GM18867 (cell line): ENCODE data around the gene DPH7.
"Not testable (repeated sequence)": the region's sequence is repeated elsewhere in the genome, so short reads cannot be mapped to it uniquely, and the experiment has no call there.

ENCODE experiments used
- ATAC-seq: cut with Tn5 transposase; IDR thresholded peaks from one replicate; pipeline ENCODE4 v1.9.1; 2021; ENCODE audit warnings: mild to moderate bottlenecking, moderate library complexity; ENCODE audit not compliant: unreplicated experiment

DPH7 gene

DNA sequence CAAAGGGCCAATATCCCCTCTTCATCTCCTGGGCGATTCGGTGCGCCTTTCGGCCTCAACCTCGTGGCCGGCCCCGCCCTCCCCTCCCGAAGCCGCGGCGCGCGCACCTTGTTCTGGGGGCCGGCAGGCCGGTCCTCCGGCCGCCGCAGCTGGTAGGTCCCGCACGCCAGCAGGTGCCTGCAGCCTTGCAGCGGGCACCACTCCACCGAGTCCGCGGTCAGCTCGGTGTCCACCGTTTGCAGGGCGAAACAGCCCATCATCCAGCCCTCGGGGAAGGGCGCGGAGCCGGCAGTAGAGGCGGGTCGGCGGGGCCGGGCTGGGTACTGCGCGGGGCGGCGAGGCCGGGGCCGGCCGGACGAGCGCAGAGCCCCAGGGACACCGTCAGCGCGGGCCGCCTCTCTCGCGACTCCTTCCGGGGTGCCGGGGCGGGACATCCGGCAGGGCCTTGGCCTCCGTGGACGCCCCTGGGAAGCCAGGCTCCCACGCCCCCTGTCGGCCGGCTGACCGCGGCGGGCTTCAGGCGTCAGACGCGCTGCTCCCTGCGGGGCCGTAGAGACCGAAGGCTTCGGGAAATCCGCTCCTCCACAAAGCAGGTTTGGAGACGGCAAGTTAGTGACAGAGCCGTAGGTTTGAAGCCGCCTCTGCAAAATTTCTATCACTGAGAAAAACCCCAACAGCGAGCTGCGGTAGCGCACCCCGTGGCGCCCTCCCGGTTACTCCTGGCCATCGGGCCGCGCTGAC lies at the start of gene DPH7:
DPH7 (minus strand) TSS at position 408 of the 741 bp plus-strand sequence; CDS start at position 260, 148 bp downstream.
- peak; percentile 91 for ATAC-seq

GRCh38 chr9:137627406-137627805 lies 48.7 kb upstream of the DPH7 start:
- ATAC-seq = not testable (repeated sequence)

DNA sequence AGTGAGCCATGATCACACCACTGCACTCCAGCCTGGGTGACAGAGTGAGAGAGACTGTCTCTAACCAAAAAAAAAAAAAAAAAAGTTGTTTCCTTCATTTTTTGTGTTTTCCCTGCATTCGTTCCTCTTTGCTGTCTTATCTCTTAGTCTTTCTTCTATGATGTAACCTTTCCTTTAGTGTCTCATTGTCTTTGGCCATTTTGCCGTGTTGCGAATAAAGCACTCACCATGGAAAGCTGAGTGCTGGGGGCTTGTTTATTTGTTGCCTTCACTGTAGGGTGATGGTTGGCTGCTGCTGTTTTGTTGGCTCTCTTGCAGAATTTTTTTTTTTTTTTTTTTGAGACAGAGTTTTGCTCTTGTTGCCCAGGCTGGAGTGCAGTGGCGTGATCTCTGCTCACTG lies 47.7 kb upstream of the DPH7 start:
- ATAC-seq = no peak

DNA sequence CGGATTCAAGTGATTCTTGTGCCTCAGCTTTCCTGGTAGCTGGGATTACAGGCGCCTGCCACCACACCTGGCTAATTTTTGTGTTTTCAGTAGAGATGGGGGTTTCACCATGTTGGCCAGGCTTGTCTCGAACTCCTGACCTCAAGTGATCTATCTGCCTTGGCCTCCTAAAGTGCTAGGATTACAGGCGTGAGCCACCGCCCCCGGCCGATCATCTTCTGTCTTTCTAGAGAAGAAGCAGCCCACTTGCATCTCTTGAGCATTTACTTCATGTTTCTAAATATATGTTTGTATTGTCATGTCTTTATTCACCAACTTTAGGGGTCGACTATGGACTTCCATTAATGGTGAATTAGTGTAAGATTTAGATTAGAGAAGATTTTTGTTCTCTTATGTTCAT lies 43.5 kb upstream of the DPH7 start:
- ATAC-seq = not testable (repeated sequence)

- no peak for ATAC-seq
These were observed 42.5 kb upstream of the DPH7 start for GRCh38 chr9:137621131-137621757.

DNA sequence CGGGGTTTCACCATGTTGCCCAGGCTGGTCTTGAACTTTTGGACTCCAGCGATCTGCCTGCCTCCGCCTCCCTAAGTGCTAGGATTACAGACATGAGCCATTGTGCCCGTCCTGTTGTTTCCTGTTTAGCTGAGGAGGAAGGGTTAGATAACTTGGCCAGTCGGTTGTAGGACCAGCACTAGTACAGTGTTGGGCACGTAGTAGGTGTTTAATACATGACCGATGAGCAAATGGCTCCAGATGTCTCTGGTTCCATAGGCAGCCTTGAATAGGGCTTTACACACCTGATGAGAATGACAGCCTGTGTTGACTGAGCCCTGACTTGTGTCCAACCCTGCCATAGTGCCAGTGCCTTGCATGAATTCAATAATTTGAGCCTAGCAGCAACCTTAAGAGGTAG lies 41.9 kb upstream of the DPH7 start:
- ATAC-seq = no peak

DNA sequence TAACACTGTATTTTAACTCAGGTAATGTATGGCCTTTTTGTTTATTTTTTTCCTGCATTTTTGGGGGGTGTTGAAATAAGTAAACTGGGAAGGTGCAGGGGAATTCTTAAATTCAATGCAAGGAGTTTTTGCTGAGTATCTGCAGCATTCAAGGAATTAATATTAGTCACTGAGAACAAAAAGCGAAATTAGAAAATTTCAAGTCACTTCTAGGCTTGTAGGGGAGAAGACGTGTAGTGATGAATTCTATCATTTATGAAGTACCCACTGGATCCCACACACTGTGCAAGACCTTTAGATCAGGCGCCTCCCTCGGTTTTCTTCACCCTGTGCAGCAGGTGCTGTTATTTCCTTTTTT lies 41.3 kb upstream of the DPH7 start:
- no peak for ATAC-seq

DNA sequence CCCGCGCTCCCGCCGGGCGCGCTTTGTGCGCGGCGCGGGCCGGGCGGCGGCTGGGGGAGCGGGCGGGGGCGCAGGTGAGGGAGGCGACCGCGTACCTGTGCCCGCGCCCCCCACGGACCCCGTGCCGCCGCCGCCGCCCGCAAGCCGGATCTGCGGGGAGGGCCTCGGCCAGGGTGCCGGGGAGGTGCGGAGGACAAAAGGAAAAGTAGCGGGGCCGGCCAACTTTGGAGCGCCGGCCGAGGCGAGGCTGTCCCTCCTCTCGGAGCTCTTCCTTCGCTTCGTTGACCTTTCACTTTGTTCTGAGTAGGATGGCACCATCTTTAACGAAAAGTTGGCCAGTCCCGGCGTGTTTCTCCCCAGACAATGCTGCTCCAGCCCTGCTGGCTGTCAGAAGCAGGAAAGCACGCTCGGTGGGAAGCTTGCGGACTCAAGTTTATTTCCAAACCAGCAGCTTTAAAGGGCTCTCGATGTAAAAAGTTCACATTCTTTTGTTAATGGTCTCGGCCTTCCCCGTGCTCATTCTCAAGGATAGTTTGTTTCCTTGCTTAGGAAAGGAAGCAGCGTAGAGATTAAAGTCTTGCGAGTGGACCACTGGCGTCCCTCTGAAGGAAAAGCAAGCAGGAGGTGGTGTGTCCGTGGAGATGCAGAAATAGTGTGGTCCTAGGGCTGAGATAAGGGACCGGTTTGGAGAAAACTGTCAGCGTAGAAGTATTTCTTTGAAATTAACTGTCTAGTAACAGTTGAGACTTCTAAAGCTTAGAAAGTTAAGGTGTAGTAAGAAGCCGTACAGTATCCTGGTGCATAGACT lies 40.7 kb upstream of the DPH7 start:
- ATAC-seq = peak; percentile 14

- ATAC-seq = peak; percentile 74
These were observed 39.7 kb upstream of the DPH7 start, which contains the start of gene EHMT1 for GRCh38 chr9:137618105-137619067. TSS of gene EHMT1 (plus strand) at chr9:137619005. CDS start at chr9:137619029, 24 bp downstream.

DNA sequence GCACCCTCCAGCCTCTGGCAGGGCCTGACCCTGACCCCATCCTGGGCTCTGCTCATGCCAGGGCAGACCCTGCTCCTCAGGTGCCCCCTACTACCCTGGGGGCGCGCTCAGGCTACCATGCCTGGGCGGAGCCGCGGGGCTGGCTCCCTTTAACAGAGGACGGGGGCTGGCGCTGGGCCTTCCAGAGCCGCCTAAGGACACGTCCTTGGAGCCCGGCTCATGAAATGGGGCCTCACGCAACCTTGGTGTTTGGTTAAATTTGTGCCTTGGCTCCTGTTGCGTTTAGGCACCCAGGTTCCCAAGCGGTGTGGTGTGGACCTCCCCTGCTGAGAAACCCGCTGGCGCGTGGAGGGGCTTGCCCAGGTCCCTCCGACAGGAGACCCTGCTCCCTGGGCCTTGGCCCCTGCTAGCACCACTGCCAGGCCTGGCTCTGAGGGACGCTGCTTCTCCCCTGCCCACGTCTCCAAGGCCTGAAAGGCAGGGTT lies 36.7 kb upstream of the DPH7 start:
- ATAC-seq = no peak

GRCh38 chr9:137614631-137615386 lies 36.1 kb upstream of the DPH7 start:
- no peak for ATAC-seq

- no peak for ATAC-seq
These were observed 35.2 kb upstream of the DPH7 start for GRCh38 chr9:137613738-137614523.

GRCh38 chr9:137613259-137613658 lies 34.5 kb upstream of the DPH7 start:
- ATAC-seq = no peak

DNA sequence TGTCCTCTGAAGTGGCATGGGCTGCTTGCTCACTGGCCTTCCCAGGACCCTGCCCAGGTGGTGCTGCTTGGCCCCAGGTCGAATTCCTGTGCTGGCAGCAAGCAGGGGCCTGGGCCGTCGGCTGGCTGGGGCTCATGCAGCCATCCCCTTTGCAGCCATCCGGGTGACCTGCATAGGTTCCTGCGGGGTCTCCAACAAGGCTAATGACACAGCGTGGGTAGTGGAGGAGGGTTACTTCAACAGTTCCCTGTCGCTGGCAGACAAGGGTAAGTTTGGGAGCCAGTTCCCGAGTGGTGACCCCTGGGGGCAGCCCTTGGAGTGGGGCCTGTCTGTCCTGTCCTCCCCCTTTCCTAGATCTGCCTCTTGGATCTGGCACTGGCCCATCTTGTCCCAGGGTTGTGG lies 34.0 kb upstream of the DPH7 start:
- no peak for ATAC-seq

DNA sequence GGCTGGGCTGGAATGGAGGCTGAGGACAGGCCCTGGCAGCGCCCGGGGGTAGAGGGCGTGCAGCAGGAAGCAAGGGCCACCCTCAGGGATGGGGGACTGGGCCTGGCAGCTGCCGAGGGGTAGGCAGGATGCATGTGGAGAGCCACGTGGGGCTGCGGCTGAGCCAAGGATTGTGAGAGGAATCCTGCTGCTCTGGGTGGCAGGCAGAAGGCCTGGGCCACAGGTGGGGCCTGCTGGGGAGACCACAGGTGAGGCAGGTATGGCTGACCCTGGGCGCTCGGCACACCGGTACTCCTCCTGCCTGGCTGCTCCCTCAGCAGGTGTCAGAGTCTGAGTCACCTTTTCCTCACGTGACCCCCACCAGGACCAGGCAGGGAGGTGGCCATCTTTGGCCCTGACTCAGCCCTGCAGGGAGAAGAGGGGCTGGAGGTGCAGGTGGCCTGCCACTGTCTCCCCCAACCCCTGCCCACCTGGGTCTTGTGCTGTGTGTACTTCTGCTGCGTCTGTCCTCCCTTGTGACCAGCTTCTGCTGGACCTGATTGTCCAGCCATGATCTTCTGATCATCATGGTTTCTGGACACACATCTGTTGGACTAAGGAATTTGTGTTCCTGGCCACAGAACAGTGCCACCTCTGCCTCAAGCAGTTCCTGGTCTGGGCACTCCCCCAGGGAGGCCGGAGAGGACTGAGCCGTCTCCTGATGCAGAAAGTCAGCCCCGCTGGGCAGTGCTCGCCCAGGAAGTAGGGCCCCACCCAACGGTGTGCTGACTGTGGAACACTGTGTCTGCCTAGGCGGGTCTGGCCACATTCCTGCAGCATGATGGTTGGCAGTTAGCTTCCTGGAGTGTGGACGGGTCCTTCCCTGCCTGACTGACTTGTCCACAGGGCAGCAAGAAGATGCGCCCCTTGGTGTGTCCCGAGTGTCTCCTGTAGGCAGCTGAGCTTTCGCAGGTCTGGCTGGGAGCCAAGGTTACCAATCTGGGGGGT lies 33.2 kb upstream of the DPH7 start:
- ATAC-seq = no peak

GRCh38 chr9:137610944-137611343 lies 32.2 kb upstream of the DPH7 start:
- ATAC-seq = no peak

DNA sequence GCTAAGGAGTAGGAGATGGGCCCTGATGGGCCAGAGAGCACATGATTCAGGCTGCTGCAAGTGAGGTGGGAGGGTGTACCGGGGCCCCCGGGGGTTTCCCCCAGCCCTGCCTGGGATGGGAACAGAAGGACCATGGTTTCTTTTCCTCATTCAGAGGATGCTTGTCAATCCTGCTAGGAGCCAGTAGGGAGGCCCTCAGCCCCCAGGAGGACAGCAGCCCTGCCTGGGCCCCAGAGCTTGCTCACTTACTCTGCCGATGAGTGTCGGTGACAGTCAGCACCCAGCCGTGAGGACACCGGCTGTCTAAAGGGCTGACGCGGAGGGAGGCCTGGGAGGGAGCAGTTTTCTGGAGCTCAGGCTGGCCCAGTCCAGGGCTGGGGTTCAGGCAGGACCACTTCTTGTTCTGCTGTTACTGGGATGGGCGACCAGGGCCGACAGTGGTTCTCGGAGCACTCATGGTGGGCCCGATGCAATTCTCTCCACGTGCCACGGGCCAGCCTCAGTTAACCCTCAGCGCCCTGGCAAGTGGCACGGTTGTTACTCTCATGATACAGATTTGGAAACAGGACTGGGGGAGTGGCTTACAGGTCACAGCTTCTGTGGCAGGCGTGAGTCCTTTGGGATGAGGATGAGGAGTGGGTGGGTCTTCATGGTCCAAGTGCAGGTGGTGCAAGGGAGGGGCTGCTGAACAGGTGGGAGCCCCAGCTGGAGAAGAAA lies 28.6 kb upstream of the DPH7 start:
- ATAC-seq = no peak
